NCI-H345 treated with DMSO at 0.1 percent for 48 hours (cell line): ENCODE measurements around the gene SMC1A.
"Not testable (repeated sequence)": the region's sequence is repeated elsewhere in the genome, so short reads cannot be mapped to it uniquely, and the experiment has no call there.

ENCODE experiments used
- DNase-seq: peaks from one replicate; lab custom pipeline; 2025; ENCODE audit not compliant: unreplicated experiment; lab: John Stamatoyannopoulos, UW

Gene SMC1A

GRCh38 chrX:53422086-53422860 is at the start of gene SMC1A:
TSS of gene SMC1A (minus strand) at chrX:53422654. CDS start at chrX:53422600, 54 bp downstream.
- peak; percentile 86 for DNase-seq

GRCh38 chrX:53471346-53471745 is 48.9 kb upstream of the SMC1A start:
- no peak for DNase-seq

GRCh38 chrX:53468659-53469058 is 46.2 kb upstream of the SMC1A start:
- not testable (repeated sequence) for DNase-seq

- no peak for DNase-seq
Measured at GRCh38 chrX:53458082-53458481, 35.6 kb upstream of the SMC1A start.

GRCh38 chrX:53456254-53456653 is 33.8 kb upstream of the SMC1A start:
- DNase-seq, result no peak

- no peak for DNase-seq
Measured at GRCh38 chrX:53452812-53453211, 30.4 kb upstream of the SMC1A start.

GRCh38 chrX:53449632-53450031 is 27.2 kb upstream of the SMC1A start:
- no peak for DNase-seq

- no peak for DNase-seq
Measured at GRCh38 chrX:53447441-53447840, 25.0 kb upstream of the SMC1A start.

- no peak for DNase-seq
Measured at GRCh38 chrX:53445977-53446376, 23.5 kb upstream of the SMC1A start.

- DNase-seq, result no peak
Measured at GRCh38 chrX:53442322-53442631, 19.8 kb upstream of the SMC1A start.

GRCh38 chrX:53441531-53442321 is 19.3 kb upstream of the SMC1A start:
- DNase-seq, result peak; percentile 83

GRCh38 chrX:53440621-53441517 is 18.4 kb upstream of the SMC1A start:
- DNase-seq, result peak; percentile 11

- DNase-seq, result peak; percentile 22
Measured at GRCh38 chrX:53440101-53440500, 17.6 kb upstream of the SMC1A start.

- no peak for DNase-seq
Measured at GRCh38 chrX:53438832-53439230, 16.4 kb upstream of the SMC1A start.

- peak; percentile 17 for DNase-seq
Measured at GRCh38 chrX:53438174-53438831, 15.8 kb upstream of the SMC1A start.

- no peak for DNase-seq
Measured at GRCh38 chrX:53437206-53437605, 14.8 kb upstream of the SMC1A start.

- DNase-seq, result peak; percentile 45
Measured at GRCh38 chrX:53435997-53436396, 13.5 kb upstream of the SMC1A start.

- DNase-seq, result peak; percentile 73
Measured at GRCh38 chrX:53433651-53434639, 11.5 kb upstream of the SMC1A start, which contains the start of gene HSD17B10. TSS of gene HSD17B10 (minus strand) at chrX:53434370. CDS start at chrX:53434345, 25 bp downstream.

GRCh38 chrX:53430231-53430630 is 7.8 kb upstream of the SMC1A start:
- DNase-seq, result no peak

GRCh38 chrX:53429755-53430154 is 7.3 kb upstream of the SMC1A start:
- no peak for DNase-seq
